Omental fat pad (tissue), 4 donors: Measurements from ENCODE around the gene ALG11. TPM values are rescaled to one million over a fixed set of nuclear protein-coding genes. Genes with fewer than 3 reads are reported as not detected.
"Not testable (repeated sequence)": the region's sequence is repeated elsewhere in the genome, so short reads cannot be mapped to it uniquely, and the experiment has no call there.

ENCODE experiments used
- ATAC-seq: fragments of 150-250 bp; one replicate; pipeline ENCODE4 v1.9.1; 2016; ENCODE audit warnings: mild to moderate bottlenecking, moderate library complexity; ENCODE audit not compliant: low FRiP score
- DNase-seq: peaks from one replicate; pipeline ENCODE4 v3.0.0-alpha.2; 2019; ENCODE audit warnings: low spot score
- total RNA-seq, 4 donors: library from RNA; depleted of rRNA; stranded (reverse); fragments of >200 nt; gene quantifications; one replicate each; pipeline ENCODE4 v1.1.0, GENCODE V29; 2016
- TF ChIP-seq, protein P1 (sequence below), 3 donors: fragments of 450-650 bp; IDR thresholded peaks; one replicate each; pipeline ENCODE4 v1.5.1; 2016 to 2017; ENCODE audit warnings: antibody characterized with exemption in 3 of 3, mild to moderate bottlenecking in 3 of 3, moderate library complexity in 2 of 3

ALG11 gene
- total RNA-seq, 4 donors from 2014 or later: 17.5 to 27.7 (median 25.4) TPM

DNA sequence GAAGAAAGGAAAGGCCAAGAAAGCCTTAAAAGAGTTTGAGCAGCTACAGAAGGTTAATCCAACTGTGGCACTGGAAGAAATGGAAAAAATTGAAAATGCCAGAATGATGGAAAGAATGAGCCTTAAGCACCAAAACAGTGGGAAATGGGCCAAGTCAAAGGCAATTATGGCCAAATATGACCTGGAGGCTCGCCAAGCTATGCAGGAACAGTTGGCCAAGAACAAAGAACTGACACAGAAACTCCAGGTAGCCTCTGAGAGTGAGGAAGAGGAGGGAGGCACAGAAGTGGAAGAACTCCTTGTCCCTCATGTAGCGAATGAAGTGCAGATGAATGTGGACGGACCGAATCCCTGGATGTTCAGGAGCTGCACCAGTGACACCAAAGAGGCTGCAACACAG, 17.4 kb downstream of the ALG11 start:
- DNase-seq (no peak), ATAC-seq (no peak)
- TF ChIP-seq, protein P1, sequence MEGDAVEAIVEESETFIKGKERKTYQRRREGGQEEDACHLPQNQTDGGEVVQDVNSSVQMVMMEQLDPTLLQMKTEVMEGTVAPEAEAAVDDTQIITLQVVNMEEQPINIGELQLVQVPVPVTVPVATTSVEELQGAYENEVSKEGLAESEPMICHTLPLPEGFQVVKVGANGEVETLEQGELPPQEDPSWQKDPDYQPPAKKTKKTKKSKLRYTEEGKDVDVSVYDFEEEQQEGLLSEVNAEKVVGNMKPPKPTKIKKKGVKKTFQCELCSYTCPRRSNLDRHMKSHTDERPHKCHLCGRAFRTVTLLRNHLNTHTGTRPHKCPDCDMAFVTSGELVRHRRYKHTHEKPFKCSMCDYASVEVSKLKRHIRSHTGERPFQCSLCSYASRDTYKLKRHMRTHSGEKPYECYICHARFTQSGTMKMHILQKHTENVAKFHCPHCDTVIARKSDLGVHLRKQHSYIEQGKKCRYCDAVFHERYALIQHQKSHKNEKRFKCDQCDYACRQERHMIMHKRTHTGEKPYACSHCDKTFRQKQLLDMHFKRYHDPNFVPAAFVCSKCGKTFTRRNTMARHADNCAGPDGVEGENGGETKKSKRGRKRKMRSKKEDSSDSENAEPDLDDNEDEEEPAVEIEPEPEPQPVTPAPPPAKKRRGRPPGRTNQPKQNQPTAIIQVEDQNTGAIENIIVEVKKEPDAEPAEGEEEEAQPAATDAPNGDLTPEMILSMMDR (IDR thresholded peaks at IDR 0.05): no peak

DNA sequence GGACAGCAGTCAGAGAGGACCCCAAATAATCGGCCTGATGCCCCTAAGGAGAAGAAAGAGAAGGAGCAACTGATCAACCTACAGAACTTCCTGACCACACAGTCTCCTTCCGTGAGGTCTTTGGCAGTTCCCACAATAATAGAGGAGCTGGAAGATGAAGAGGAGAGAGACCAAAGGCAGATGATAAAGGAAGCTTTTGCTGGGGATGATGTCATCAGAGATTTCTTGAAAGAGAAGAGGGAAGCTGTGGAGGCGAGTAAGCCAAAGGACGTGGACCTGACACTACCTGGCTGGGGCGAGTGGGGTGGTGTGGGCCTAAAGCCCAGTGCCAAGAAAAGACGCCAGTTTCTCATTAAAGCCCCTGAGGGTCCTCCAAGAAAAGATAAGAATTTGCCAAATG, 18.2 kb downstream of the ALG11 start:
- DNase-seq, ATAC-seq: not testable (repeated sequence)

DNA sequence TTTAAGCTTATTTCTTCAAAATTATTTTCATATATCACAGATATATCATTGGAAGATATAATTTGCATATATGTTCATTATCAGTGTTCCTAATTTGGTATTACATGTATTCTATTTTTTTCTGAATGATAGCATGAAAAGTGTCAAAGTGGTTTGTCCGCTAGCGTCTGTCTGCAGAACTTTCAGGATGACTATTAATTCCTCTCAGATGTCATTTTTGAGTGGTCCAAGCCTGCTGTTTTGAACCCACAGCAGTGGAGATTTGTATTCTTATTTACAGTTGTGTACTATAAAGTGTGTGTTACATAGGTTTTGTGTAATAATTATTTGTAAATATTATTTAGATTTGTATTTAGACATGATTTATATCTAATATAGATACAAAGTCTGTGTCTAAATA, 20.8 kb downstream of the ALG11 start:
- TF ChIP-seq, protein P1 (IDR thresholded peaks at IDR 0.05): no peak
- ATAC-seq (no peak), DNase-seq (no peak)

DNA sequence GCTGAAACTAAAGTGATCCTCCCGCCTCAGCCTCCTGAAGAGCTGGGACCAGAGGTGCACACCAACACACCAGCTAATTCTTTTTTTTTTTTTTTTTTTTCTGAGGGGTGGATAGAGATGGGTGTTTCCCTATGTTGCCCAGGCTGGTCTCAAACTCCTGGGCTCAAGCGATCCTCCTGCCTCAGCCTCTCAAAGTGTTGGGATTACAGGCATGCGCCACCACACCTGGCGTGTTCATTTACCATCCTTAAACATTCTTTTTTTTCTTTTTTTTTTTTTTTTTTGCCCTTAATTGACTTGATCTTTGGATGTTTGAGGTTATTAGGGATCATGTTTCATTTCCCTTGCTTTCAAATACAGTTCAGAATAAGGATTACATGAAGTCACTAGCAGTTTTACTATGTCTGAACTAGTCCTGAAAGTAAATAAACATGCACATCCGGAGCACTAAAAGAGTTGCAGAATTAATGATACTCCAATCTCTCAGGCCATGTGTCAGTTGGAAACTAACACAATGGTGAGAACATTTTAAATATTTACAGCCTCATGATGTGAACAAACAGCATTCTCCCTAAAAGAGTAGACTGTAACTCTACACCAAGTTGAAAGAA, 22.5 kb downstream of the ALG11 start:
- ATAC-seq (no peak), DNase-seq (no peak)
- TF ChIP-seq, protein P1 (IDR thresholded peaks at IDR 0.05): no peak

DNA sequence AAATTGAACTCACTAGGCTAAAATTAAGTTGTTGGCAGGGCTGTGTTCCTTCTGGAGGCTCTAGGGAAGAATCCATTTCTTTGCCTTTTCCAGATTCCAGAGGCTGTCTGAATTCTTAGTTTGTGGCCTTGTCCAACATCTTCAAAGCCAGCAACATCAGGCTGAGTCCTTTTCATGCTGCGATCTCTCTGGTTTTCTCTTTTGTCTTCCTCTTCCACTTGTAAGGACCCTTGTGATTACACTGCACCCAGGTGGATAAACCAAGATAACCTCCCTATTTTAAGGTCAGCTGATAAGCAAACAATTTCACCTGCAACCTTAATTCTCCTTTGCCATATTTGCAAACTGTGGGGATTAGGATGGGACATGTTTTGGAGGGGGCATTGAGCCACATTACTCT, 23.8 kb downstream of the ALG11 start:
- ATAC-seq: no peak
- DNase-seq: no peak

DNA sequence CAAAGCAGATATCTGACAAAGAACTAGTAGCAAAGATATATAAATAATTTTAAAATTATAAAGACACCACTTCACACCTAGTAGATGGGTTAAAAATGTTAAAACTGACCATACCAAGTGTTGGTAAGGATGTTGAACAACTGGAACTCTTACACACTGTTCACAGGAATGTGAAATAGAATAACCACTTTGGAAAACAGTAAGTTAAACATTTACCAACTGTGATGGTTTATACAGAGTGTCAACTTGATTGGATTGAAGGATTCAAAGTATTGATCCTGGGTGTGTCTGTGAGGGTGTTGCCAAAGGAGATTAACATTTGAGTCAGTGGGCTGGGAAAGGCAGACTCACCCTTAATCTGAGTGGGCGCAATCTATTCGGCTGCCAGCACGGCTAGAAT, 31.5 kb downstream of the ALG11 start:
- TF ChIP-seq, protein P1 (IDR thresholded peaks at IDR 0.05): no peak
- ATAC-seq (no peak), DNase-seq (no peak)

More for the DNA sequence above, 23.8 kb downstream of the ALG11 start:
- TF ChIP-seq, protein P1 (IDR thresholded peaks at IDR 0.05): no peak

DNA sequence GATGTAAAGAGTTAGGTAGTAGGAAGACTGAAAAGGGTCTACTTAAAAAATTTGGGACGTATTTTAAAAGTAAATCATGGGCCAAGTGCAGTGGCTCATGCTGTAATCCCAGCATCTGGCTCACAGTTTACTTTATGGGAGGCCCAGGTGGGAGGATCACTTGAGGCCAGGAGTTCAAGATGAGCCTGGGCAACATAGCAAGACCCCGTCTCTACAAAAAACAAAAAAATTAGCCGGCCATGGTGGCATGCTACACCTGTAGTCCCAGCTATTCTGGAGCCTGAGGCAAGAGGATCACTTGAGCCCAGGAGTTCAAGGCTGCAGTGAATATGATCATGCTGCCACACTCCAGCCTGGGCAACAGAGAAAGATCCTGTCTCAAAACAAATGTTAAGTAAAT, 35.3 kb downstream of the ALG11 start:
- TF ChIP-seq, protein P1 (IDR thresholded peaks at IDR 0.05): no peak
- DNase-seq: no peak
- no peak for ATAC-seq
